GM12873 (cell line): Measurements from ENCODE around the gene FGD3.

ENCODE experiments used
- CTCF ChIP-seq: IDR thresholded peaks from 2 replicates; pipeline ENCODE4 v1.5.1; 2012; ENCODE audit warnings: low read depth, mild to moderate bottlenecking, moderate library complexity, low read length, control low read depth; ENCODE audit not compliant: insufficient read depth; ENCODE audit errors: missing control alignments

Gene FGD3

GRCh38 chr9:92938025-92938424 is 9.3 kb upstream of the FGD3 start:
- no peak for TF ChIP-seq CTCF

GRCh38 chr9:92941861-92942260 is 5.5 kb upstream of the FGD3 start:
- no peak for TF ChIP-seq CTCF

GRCh38 chr9:92942688-92943616 is 4.4 kb upstream of the FGD3 start:
- no peak for TF ChIP-seq CTCF

GRCh38 chr9:92944921-92945320 is 2.4 kb upstream of the FGD3 start:
- no peak for TF ChIP-seq CTCF

- TF ChIP-seq CTCF = no peak
Observed at GRCh38 chr9:92945796-92946195, 1.5 kb upstream of the FGD3 start.

- TF ChIP-seq CTCF = no peak
Observed at GRCh38 chr9:92948038-92948534, 763 bp downstream of the FGD3 start.

- no peak for TF ChIP-seq CTCF
Observed at GRCh38 chr9:92948632-92949031, 1.3 kb downstream of the FGD3 start.
